ENCODE data around the gene FAM200A.

The FAM200A gene

DNA sequence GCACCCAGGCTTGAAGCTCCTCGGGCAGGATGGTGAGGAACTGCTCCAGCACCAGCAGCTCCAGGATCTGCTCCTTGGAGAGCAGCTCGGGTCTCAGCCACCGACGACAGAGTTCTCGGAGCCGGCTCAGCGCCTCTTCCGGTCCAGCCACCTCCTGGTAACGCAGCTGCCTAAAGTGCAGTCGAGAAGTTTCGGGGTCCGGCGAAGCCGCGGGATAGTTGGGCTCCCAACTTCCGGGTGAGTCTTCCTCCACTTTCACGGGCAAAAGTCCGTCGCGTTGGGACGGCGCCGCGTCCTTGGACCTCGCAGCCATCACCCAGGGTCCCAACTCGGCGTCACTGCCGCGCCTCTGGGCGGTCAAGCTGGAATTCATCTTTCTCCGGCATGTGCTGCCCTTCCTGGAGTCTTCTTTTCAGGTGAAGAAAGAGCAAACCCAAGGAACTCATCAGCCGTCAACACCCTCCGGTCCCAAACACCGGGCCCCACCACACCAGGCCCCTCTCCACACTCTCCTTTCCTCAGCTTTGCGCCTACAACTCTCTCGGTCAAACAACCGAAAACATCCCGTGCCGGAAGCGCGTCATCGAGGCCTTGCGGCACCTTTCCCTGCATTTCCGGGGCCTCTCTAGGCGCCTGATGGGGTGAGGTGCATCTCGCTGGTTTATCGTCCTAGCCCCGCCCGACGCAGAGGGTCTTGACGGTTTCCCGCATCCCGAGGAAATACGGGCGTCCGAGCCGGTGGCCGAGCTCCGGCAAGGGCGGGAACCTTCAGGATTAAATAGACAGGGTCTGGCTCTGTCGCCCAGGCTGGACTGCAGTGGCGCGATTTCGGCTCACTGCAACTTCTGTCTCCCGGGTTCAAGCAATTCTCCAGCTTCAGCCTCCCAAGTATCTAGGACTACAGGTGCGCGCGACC, 51.9 kb downstream of the FAM200A start, which contains the start of gene ZNF394:
TSS of gene ZNF394 (minus strand) at position 561 of the 916 bp plus-strand sequence. CDS start at position 373, 188 bp downstream.
- peak; percentile 47 to 76 for DNase-seq

DNA sequence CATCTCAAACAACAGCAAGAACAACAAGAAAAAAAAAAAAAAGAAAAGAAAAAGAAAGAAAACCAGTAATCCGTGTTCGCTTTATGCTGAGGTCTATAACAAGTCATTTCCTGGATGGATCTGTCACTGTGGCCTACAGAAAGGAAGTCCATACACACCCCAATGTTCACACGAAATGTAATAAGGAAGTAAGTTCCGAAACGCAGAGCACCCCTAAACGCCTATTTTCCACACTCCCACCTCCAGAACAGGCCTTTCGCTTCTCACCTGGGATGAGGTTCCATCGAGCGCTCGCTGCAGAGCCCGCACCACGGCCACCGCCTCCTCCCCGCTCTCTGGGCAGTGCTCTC, 52.6 kb downstream of the FAM200A start:
- peak; percentile 52 to 58 for DNase-seq

- no peak for DNase-seq
Measured at GRCh38 chr7:99498546-99498944, 53.4 kb downstream of the FAM200A start.

- DNase-seq: no peak
Measured at GRCh38 chr7:99497766-99498545, 54.0 kb downstream of the FAM200A start.

Data from AML-193 (cell line).